Neural progenitor cell (in vitro differentiated cells): Measurements from ENCODE around the gene PFDN1.

Source experiments
- CTCF ChIP-seq: fragments of 200-600 bp; sonication (generic); IDR thresholded peaks from 2 replicates; pipeline ENCODE4 v1.5.1; 2017; ENCODE audit warnings: antibody characterized with exemption, mild to moderate bottlenecking
- EZH2 ChIP-seq: fragments of 200-600 bp; sonication (generic); IDR thresholded peaks from 2 replicates; pipeline ENCODE4 v1.6.1; 2017; ENCODE audit warnings: antibody characterized with exemption, mild to moderate bottlenecking, moderate library complexity
- EZH2phosphoT487 ChIP-seq: fragments of 200-600 bp; sonication (generic); IDR thresholded peaks from 2 replicates; pipeline ENCODE4 v1.6.1; 2017; ENCODE audit warnings: antibody characterized with exemption

- TF ChIP-seq CTCF, result no peak
- no peak for TF ChIP-seq EZH2phosphoT487
- no peak for TF ChIP-seq EZH2
Observed at GRCh38 chr5:140286424-140286823, 16.5 kb downstream of the PFDN1 start.
